IMR-90 (cell line): ENCODE measurements around the gene RAB11FIP4.

Experiments used
- BHLHE40 ChIP-seq: fragments of 150-350 bp; IDR thresholded peaks from 2 replicates; pipeline ENCODE4 v1.6.1; 2016; ENCODE audit warnings: mild to moderate bottlenecking, low read depth, low read length
- CEBPB ChIP-seq: IDR thresholded peaks from 2 replicates; pipeline ENCODE4 v1.6.1; 2012; ENCODE audit warnings: low read depth, low read length, improper control_type of control experiment
- FOS ChIP-seq: fragments of 150-350 bp; IDR thresholded peaks from 2 replicates; pipeline ENCODE4 v1.6.1; 2016; ENCODE audit warnings: low read depth, low read length
- MAFK ChIP-seq: IDR thresholded peaks from 2 replicates; pipeline ENCODE4 v1.6.1; 2012; ENCODE audit warnings: low read depth, low read length, improper control_type of control experiment
- MXI1 ChIP-seq: IDR thresholded peaks from 2 replicates; pipeline ENCODE4 v1.6.1; 2012; ENCODE audit warnings: low read depth, mild to moderate bottlenecking, low read length, moderate library complexity, borderline replicate concordance
- POLR2A ChIP-seq: IDR thresholded peaks from 2 replicates; pipeline ENCODE4 v1.6.1; 2012; ENCODE audit warnings: mild to moderate bottlenecking, low read depth, low read length
- SMC3 ChIP-seq: fragments of 150-350 bp; IDR thresholded peaks from 2 replicates; pipeline ENCODE4 v1.6.1; 2016; ENCODE audit warnings: low read depth, mild to moderate bottlenecking, antibody characterized with exemption, low read length, moderate library complexity
- TF ChIP-seq, protein P1 (sequence below): conservative IDR thresholded peaks from 2 replicates; pipeline ENCODE4 v1.5.1; 2012; ENCODE audit warnings: mild to moderate bottlenecking, low read depth, low read length, improper control_type of control experiment
- TF ChIP-seq, protein P2 (sequence below): fragments of 150-350 bp; IDR thresholded peaks from 2 replicates; pipeline ENCODE4 v1.6.1; 2017; ENCODE audit warnings: mild to moderate bottlenecking, antibody characterized with exemption, low read length, low read depth

- TF ChIP-seq, protein P1, sequence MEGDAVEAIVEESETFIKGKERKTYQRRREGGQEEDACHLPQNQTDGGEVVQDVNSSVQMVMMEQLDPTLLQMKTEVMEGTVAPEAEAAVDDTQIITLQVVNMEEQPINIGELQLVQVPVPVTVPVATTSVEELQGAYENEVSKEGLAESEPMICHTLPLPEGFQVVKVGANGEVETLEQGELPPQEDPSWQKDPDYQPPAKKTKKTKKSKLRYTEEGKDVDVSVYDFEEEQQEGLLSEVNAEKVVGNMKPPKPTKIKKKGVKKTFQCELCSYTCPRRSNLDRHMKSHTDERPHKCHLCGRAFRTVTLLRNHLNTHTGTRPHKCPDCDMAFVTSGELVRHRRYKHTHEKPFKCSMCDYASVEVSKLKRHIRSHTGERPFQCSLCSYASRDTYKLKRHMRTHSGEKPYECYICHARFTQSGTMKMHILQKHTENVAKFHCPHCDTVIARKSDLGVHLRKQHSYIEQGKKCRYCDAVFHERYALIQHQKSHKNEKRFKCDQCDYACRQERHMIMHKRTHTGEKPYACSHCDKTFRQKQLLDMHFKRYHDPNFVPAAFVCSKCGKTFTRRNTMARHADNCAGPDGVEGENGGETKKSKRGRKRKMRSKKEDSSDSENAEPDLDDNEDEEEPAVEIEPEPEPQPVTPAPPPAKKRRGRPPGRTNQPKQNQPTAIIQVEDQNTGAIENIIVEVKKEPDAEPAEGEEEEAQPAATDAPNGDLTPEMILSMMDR, result no peak
- TF ChIP-seq FOS, result no peak
- TF ChIP-seq BHLHE40, result no peak
- TF ChIP-seq POLR2A, result no peak
- TF ChIP-seq MXI1, result no peak
- no peak for TF ChIP-seq MAFK
- no peak for TF ChIP-seq SMC3
- no peak for TF ChIP-seq CEBPB
- TF ChIP-seq, protein P2, sequence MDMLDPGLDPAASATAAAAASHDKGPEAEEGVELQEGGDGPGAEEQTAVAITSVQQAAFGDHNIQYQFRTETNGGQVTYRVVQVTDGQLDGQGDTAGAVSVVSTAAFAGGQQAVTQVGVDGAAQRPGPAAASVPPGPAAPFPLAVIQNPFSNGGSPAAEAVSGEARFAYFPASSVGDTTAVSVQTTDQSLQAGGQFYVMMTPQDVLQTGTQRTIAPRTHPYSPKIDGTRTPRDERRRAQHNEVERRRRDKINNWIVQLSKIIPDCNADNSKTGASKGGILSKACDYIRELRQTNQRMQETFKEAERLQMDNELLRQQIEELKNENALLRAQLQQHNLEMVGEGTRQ, result no peak
Measured at GRCh38 chr17:31531336-31531980, 140.0 kb downstream of the RAB11FIP4 start.
